ENCODE results near the gene CACNA1C. TPM values are rescaled to one million over a fixed set of nuclear protein-coding genes. Genes with fewer than 3 reads are reported as not detected.

CACNA1C gene
- total and polyA plus RNA-seq, 2 of the 4 experiments (the other 2 are of a cell fraction): 1.6 to 2.6 TPM

DNA sequence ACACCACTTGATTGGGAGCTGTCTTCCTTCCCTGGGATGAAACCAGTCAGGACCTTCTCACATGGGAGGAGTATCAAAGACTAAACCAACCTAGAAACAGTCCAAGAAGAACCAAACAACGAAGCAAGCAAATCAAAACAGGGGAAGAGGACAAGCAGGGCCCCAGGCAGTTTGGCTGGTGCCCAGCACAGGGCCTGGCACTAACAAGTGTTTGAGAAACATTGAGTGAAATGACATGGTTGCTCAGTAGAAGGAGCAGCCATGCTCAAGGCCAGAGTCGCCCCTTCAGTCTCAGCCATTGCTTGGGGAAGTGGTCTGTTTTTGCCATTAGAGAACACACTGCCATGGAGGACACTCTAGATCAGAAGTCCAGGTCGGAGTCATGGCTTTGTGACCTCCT lies 323.1 kb downstream of the CACNA1C start:
- H3K18ac ChIP-seq (ENCODE audit: low read depth, low read length): no peak overlapping the region
- no peak overlapping the region for H4K8ac ChIP-seq (ENCODE audit: low read depth in 2 of 2, low read length in 2 of 2)
- peak overlapping the region; percentile 5 for H2AFZ ChIP-seq (replicated peaks; ENCODE audit: low read length, poor library complexity)
- no peak overlapping the region for H2BK20ac ChIP-seq (ENCODE audit: low read depth, low read length)
- no peak overlapping the region for H3K4me2 ChIP-seq (ENCODE audit: low read depth, low read length)
- POLR2A ChIA-PET (ENCODE audit: unreplicated experiment): no interaction called here
- peaks cover 1% of the 10 kb centered on the region; the same call in 1 of the 2 replicates for H3K36me3 ChIP-seq (ENCODE audit: control insufficient read depth, insufficient read depth, low read length)
- H3K27me3 ChIP-seq (ENCODE audit: control insufficient read depth, insufficient read depth, low read length): no peaks in the 10 kb centered on the region
- H2BK15ac ChIP-seq (ENCODE audit: low read depth, low read length): no peak overlapping the region
- H3K14ac ChIP-seq (replicated peaks; ENCODE audit: low read depth, low read length): no peak overlapping the region
- TF ChIP-seq SMC3 (IDR thresholded peaks at IDR 0.05; ENCODE audit: low read depth, low read length) (no peak), RAD21 (IDR thresholded peaks at IDR 0.05; ENCODE audit: low read length) (no peak), MAFK (IDR thresholded peaks at IDR 0.05; ENCODE audit: low read depth, low read length) (no peak), FOS (IDR thresholded peaks at IDR 0.05; ENCODE audit: low read depth, low read length) (no peak), RCOR1 (IDR thresholded peaks at IDR 0.05; ENCODE audit: insufficient replicate concordance, low read length) (no peak), NFE2L2 (IDR thresholded peaks at IDR 0.05; ENCODE audit: low read depth, low read length) (no peak), MAZ (IDR thresholded peaks at IDR 0.05; ENCODE audit: borderline replicate concordance, low read depth, low read length) (no peak)
- TF ChIP-seq, protein P1, sequence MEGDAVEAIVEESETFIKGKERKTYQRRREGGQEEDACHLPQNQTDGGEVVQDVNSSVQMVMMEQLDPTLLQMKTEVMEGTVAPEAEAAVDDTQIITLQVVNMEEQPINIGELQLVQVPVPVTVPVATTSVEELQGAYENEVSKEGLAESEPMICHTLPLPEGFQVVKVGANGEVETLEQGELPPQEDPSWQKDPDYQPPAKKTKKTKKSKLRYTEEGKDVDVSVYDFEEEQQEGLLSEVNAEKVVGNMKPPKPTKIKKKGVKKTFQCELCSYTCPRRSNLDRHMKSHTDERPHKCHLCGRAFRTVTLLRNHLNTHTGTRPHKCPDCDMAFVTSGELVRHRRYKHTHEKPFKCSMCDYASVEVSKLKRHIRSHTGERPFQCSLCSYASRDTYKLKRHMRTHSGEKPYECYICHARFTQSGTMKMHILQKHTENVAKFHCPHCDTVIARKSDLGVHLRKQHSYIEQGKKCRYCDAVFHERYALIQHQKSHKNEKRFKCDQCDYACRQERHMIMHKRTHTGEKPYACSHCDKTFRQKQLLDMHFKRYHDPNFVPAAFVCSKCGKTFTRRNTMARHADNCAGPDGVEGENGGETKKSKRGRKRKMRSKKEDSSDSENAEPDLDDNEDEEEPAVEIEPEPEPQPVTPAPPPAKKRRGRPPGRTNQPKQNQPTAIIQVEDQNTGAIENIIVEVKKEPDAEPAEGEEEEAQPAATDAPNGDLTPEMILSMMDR (conservative IDR thresholded peaks at IDR 0.05; ENCODE audit: low read depth, low read length): no peak
- TF ChIP-seq, protein P2, sequence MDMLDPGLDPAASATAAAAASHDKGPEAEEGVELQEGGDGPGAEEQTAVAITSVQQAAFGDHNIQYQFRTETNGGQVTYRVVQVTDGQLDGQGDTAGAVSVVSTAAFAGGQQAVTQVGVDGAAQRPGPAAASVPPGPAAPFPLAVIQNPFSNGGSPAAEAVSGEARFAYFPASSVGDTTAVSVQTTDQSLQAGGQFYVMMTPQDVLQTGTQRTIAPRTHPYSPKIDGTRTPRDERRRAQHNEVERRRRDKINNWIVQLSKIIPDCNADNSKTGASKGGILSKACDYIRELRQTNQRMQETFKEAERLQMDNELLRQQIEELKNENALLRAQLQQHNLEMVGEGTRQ (IDR thresholded peaks at IDR 0.05; ENCODE audit: low read depth, low read length): no peak
- no peak overlapping the region for H2AK9ac ChIP-seq (replicated peaks; ENCODE audit: low read depth, low read length, poor library complexity)
- intact Hi-C loops (cut with micrococcal nuclease) (no loop called here), dilution Hi-C loops (cut with HindIII; ENCODE audit: low sequenced_read_pairs, unreplicated experiment) (no loop called here), in situ Hi-C loops (cut with MboI; ENCODE audit: low sequenced_read_pairs) (no loop called here)
- CTCF ChIA-PET: interaction anchor here (1.2 kb wide), 1 partner anchor 19 kb away, joined by 4 read pairs; no protein-coding TSS in a partner anchor
- peaks cover 3% of the 10 kb centered on the region for H3K4me1 ChIP-seq (ENCODE audit: control insufficient read depth, insufficient read depth, low read length)
- DNase-seq: no peak
- no peak overlapping the region for H2BK120ac ChIP-seq (ENCODE audit: low read depth, low read length)
- no peak overlapping the region for H4K91ac ChIP-seq (ENCODE audit: insufficient read depth, low read depth, low read length)
- no peak overlapping the region for H2BK5ac ChIP-seq (ENCODE audit: low read depth, low read length, poor library complexity, severe bottlenecking)
- no peak overlapping the region for H2AK5ac ChIP-seq (ENCODE audit: low read depth, low read length)
- H4K20me1 ChIP-seq (ENCODE audit: insufficient read depth, low read length): no peaks in the 10 kb centered on the region
- no peak overlapping the region for H3K27ac ChIP-seq (ENCODE audit: insufficient read depth, low read length)
- no peak overlapping the region for H3K9ac ChIP-seq (ENCODE audit: low read depth, low read length)
- no TSS peak for BruUV-seq (replicated peaks)
- H3K4ac ChIP-seq (ENCODE audit: low read depth, low read length): no peak overlapping the region
- H3K9me1 ChIP-seq (ENCODE audit: insufficient read depth, low read length): peaks cover 8% of the 10 kb centered on the region
- no peak overlapping the region for H3K23ac ChIP-seq (ENCODE audit: low read depth, low read length)
- no peak for ATAC-seq (ENCODE audit: low read depth)
- no peak overlapping the region for H3K56ac ChIP-seq (ENCODE audit: extremely low read depth, insufficient read depth, low read length)
- H3K79me1 ChIP-seq (ENCODE audit: low read depth in 1 of 2, low read length in 2 of 2): no peaks in the 10 kb centered on the region
- H3K4me3 ChIP-seq (ENCODE audit: insufficient read depth, low read depth, low read length): no peak overlapping the region
- H4K5ac ChIP-seq (ENCODE audit: low read depth, low read length): no peak overlapping the region
- WGBS, 2 experiments (ENCODE audit: extremely low coverage in 2 of 2, insufficient read length in 1 of 2): no CpG with 5 or more reads among the region's 3 CpGs
- H3K9me3 ChIP-seq (ENCODE audit: control insufficient read depth, insufficient read depth, low read length): no peaks in the 10 kb centered on the region

Measured in IMR-90 (cell line).